M059J (cell line): ENCODE data around the gene TBC1D20. TPM values are rescaled to one million over a fixed set of nuclear protein-coding genes. Genes with fewer than 3 reads are reported as not detected.
"Not testable (repeated sequence)": the region's sequence is repeated elsewhere in the genome, so short reads cannot be mapped to it uniquely, and the experiment has no call there.

Experiments
- DNase-seq: peaks from one replicate; pipeline ENCODE4 v3.0.0-alpha.2; 2012; ENCODE audit warnings: low read depth
- total RNA-seq: library from RNA; depleted of rRNA; stranded (reverse); fragments of >200 nt; shearing (Covaris generic); gene quantifications from 2 replicates; pipeline ENCODE4 v1.2.3, GENCODE V29; 2014

TBC1D20 gene
- total RNA-seq, 1 experiment from 2014 or later, result 53.2 TPM

DNA sequence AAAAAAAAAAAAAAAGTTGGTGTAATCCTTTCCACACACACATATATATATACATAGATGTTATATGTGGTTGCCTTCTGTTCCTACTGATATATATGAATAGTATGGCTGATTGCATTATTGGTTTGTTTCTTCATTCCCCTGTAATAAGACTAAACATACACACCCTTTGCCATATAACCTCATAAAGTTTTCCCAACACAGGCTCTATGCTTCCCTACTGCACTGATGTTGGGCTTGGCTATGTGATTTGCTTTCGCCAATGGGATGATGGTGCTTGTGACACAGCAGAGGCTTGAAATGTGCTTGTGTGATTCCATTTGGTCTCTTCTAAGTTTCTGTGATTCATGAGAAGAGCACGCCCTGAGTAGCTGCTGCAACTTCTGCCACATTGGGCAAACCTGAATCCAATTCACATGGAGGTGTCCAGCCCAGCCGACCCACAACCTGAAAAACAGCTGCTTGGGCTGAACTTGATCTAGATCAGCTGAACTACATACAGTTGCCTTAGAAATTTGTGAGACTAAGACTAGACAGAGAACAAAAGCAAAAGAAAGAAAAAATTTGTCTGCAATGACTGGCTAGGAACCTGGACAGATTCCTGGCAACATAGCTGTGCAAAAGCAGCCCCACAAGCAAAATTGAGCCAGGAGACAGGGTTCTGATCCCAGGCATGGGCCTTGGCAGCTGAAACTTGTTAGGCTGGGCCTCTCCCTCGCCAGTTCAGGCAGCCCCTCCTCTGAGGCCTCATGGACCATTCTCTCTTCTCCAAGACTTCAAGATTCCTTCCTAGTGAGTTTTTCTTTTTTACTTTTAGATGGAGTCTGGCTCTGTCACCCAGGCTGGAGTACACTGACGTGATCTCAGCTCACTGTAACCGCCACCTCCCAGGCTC is 13.4 kb upstream of the TBC1D20 start:
- DNase-seq, result no peak

DNA sequence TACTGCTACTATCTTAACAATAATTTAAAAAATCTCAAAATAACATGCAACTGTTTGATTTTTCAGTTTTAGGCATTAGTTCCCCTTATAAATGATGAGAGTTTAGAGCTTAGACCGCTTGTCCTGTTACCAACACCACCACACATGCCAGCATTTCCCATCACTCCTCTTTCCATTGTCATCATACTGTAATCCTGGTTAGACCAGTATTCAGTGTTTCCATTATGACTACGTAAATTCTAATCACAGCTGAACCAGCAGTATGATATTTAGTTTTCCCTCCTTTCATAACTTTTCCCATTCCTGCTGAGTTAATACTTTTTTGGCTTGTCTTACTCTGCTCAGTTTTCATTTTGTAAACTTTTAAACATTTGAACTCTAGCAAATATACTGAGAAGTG is 12.2 kb upstream of the TBC1D20 start:
- no peak for DNase-seq

DNA sequence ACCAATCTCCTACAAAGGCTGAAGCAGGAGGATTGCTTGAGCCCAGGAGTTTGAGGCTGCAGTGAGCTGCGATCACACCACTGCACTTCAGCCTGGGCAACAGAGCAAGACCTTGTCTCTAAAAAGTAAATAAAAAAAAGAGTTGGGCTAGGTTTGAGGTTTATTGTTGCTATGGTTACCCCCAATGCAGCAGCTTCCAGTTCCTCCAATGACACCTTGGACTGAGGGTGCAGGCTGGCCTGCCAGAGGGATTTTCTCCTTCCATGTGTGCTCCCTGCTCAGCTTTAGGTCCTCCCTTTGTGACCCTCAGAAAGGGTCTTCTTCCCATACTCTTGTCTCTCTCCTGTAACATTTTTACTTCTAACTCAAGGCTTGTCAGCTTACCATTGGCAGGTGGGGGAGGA is 10.6 kb upstream of the TBC1D20 start:
- peak; percentile 30 for DNase-seq

DNA sequence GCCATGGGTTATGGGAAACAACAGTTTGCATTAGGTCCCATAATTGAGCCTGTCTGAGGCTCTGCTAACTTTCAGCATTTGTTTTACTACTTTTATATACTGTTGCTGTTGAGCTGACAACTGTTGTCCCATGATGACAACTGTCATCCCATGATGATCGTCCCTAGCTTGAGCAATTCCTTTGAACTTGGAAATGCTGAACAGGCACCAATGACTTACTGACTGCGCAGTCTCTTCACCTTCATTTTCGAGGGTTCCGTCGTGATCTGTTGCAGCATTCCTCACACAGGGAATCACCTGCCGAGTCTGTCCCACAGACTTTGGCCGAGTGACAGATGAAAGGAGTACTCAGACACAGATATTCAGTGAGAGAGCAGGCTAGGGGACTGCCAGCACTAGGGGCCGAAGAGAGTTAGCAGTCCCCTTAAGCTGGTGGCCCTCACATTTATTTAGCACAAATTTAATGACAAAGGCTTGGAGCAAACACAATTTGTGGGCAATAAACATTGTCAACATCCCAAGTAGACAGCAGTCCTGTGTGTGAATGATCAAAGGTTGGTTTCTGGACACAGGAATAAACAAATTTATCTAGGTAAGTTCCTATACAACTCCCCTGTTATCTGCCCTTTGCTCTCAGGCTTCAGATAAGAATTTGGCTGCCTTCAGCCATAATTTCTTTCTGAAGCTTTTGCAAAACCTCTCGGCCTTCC is 10.0 kb upstream of the TBC1D20 start:
- DNase-seq, result no peak

DNA sequence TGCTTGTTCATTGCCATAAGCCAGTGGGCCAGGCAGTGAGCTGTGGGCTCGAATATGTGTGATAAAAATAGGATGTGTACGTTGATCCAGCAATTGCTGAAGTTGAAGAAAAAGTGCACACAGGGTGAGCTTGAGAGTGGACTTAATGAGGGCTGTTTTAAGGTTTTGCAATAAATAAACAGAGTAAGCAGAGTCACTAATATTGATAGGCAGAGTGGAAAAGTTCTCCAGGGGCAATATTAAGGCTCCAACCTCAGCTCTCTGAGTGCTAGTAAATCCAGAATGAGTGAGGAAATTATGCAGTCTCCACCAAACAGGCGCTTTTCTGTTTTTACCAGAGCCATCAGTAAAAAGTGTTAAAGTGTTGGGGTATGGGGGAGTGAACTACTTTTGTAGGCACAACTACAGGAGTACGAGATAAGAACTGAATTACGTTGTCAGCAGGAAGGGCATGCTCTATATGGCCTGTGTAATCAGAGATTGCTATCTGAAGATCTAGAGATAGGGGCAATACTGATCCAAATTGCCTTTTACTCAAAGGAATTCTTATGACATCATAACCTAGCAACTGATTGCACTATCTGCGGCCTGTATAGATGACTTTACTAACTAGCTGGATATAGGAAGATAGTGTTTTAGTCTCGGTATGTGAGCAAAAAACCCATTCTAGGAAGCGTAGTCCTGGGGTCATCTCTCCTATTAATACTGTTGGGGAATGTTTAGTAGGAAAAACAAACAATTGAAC is 7.6 kb upstream of the TBC1D20 start:
- no peak for DNase-seq

DNA sequence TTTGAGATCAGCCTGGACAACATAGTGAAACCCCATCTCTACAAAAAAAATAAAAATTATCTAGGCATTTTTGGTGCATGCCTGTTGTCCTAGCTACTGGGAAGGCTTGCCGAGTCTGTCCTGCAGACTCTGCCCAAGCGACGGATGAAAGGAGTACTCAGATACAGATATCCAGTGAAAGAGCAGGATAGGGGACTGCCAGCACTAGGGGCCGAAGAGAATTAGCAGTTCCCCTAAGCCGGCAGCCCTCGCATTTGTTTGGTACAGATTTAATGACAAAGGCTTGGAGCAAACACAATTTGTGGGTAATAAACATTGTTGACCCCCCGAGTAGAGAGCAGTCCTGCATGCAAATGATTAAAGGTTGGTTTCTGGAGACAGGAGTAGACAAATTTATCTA is 5.4 kb upstream of the TBC1D20 start:
- no peak for DNase-seq

DNA sequence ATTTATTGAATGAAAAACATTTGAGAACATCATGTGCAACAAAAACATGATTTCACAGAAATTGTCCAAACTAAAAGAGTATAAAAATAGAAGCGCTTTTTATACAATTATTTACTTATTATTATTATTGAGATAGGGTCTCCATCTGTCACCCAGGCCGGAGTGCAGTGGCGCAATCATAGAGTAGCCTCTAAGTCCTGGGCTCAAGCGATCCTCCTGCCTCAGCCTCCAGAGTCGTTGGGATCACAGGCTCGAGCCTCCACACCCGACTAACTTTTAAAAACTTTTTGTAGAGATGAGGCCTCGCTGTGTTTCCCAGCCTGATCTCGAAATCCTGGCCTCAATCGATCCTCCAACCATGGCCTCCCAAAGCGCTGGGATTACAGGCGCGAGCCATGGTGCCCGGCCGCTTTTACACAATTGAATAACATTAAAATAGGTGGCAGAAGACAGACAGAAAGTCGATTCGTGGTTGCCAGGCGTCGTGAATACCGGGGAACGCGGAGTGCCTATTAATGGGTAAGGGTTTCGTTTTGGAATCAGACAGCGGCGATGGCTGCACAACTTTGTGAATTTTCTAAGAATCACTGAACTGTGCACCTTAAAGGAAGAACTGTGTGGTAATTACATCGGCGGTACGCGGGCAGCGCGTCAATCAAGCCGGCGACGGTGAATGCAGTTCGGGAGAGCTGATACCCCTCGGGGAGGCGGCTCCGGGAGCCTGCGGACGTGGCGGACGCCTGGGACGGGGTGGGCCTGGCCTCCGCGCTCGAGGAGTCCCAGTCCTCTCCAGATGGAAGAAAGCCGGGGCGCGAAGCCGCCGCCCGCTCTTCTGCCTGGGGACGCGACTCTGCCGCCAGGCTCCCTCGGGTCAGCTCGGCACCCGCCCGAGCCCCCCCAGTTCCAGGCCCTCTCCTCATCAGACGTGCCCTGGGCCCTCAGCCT is 807 bp downstream of the TBC1D20 start:
- peak; percentile 77 for DNase-seq

DNA sequence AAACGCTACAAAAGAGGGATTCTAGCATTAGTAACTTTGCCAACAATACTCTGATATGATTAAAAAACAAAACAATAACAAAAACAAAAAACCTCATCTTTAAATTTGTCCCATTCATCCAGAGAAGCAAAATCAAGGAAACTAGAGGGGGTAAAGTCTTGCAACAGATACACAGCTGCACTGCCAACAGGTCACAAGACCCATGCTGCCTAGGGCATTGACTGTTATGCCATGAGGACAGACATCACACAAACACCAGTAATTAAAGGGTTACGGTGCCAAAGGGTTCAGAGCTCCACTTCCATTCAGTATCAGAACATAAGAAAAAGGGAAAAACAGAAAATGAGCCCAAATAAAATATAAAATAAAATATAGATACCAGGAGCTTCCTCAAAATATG is 1.6 kb downstream of the TBC1D20 start:
- peak; percentile 37 for DNase-seq

DNA sequence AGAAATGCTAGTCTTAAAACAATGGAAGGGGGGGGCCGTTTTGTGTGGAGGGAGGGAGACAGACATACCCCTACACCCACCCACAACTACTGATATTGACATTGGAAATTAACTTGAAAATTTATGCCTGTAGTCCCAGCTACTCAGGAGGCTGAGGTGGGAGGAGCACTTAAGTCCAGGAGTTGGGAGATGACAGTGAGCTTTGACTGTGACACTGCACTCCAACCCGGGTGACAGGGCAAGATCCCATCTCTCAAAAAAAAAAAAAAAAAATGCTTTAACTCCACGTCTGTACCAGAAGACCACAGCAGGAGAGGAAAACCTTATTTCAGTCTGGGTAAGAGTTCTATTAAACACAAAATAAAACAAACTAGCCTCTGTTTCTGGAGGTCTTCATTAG is 2.2 kb downstream of the TBC1D20 start:
- no peak for DNase-seq

DNA sequence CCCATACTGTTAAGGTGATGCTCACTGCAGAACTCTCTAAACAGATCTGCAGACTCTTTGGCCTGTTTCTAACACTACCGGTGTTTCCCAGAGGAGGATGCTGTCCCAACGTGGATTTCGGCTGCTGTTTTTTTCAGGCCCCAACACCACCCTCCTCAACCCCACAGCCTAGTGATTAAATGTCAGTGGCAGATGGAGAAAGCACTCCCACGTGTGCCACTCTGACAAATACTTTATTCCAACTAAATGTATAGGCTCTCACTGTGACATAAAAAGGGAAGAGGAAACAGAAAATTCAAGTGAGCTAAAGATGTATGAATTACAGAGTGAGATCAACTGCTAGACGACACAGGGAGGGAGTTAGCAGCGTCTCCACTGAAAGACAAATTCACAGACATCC is 3.6 kb downstream of the TBC1D20 start:
- DNase-seq, result no peak

DNA sequence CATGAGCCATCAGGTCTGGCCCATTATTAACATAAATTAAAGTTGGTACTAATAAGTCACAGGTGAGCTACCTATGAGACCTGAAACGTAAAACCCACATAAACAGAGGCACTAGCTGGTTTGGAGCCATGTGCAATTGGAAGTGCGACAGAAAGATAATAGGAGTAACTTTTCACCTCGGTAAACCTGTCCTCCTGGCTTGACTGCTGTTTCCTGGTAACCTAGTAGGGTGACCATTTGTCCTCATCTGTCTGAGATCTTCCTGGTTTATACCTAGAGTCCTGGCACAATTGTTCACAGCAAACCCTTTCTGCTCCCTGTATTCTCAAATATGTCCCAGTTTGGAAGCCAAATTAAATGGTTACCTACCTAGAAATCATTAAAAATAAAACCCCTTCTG is 7.4 kb downstream of the TBC1D20 start:
- DNase-seq, result no peak

DNA sequence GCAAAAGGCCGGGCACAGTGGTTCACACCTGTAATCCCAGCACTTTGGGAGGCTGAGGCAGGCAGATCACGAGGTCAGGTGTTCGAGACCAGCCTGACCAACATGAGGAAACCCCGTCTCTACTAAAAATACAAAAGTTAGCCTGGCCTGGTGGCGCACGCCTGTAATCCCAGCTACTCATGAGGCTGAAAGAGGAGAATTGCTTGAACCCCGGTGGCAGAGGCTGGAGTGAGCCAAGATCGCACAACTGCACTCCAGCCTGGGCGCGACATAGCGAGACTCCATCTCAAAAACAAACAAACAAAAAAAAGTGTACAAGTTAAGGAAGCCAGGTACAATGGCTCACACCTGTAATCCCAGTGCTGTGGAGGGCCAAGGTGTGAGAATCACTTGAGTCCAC is 10.3 kb downstream of the TBC1D20 start:
- DNase-seq, result not testable (repeated sequence)

DNA sequence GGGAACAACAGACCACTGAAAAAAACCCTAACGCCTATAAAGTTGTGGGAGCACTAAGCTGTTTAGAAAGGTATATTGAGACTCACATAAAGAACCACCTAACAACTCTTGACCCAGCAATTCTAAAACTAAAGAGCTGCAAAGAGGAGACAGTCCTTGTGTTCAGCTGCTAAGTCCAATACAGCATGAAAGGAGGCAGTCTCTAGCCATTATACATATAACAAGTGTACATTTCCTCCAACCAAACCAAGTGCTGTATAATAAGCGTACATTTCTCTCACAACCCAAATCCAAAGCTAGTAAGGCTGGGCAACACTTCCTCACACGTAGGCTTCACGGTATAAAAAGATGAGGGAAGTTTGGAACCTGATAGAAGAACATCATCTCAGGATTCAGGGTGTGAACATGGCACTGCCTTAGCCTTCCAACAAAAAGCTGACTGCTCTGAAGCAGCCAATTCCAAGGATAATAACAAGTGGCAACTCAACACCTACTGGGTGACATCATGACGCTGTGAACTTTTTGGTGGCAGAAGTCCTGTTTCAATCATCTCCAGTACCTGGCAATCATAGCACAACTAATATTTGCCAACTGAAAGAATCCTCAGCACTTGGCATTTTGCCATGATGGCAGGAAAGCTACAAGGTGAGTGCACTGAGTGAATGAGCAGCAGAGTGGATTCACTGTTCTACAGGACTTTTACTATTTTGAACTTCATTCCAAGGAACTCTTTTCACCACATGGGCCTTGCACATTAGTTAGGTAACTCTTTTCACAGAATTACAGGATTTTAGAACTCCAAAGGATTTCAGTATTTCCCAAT is 16.6 kb downstream of the TBC1D20 start:
- peak; percentile 25 for DNase-seq

DNA sequence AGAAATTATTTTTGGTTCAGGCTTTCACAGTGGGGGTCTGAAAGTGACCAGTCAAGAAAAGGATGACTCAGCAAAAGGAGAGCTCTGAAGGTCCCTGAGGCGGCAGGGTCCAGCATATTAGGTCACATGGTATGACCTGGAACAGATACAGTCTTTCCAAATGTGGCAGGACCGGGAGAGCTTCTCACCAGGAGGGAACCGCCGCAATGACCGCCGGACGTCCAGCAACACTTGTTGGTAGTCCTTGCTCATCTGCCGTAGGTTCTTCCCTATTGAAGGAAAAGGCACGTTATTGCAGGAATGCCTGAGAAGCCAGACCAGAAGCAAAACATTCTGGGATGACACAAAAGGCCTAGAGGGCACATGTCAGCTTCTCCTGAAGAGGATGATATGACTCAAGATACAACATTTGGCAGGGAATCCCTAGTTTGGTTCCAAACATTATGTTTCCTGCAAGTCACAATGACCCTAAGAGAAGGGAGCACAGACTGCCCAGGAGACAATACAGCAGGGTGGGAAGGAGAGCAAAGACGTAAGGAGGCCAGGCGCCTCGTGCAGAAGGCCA is 17.4 kb downstream of the TBC1D20 start:
- peak; percentile 98 for DNase-seq

DNA sequence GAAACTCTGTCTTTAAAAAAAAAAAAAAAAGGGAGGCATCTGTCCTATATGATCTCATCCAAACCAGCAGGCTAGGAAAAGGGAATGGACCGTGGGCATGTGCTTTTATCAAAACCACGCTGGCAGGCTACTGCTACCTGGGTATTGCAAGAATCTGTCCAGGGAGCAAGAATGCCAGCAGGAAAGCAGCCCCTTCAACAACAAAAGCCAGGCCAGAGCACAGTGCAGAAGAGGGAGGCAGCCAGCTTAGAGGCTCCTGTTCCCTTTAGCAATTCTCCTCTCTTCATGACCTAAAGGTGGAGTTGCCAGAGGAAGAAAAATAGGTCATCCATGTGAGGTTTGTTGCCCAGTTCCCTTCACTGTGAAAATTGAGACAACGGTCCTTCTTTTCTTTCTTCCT is 18.2 kb downstream of the TBC1D20 start:
- no peak for DNase-seq

DNA sequence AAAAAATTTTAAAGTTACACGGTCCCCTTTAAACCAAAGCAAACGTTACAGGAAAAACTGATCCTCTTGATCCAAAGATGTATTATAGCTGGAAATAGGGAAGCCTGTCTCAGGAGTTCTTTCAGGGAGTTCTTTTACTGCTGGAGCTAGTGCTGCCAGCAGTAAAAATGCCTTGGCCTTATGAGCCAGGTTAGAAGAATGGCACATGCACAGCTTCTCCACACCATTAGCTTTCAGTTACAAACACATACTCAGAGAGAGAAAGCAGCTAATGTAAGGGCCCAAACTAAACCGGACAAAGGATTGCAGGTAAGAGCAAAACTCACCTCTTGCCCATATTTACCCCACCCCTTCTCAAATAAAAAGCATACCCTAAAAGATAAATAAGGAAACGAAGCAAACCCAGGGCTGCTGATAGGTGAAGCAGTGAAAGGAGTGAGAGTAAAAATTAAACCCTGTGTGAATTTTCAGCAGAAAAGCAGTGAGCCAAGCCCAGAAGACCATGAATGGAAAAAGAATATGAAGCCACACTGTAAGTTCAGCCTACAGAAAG is 19.0 kb downstream of the TBC1D20 start:
- no peak for DNase-seq

DNA sequence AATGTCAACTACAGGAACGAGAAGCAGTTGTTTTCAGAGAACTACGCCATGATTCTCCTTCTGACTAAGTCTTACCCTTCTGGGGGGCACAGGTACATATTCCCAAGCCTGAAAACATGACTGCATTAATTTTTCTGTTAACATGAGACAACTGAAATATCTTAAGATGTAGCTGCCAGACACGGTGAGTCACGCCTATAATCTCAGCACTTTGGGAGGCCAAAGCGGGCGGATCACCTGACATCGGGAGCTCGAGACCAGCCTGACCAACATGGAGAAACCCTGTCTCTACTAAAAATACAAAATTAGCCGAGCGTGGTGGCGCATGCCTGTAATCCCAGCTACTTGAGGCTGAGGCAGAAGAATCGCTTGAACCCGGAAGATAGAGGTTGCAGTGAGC is 21.7 kb downstream of the TBC1D20 start:
- no peak for DNase-seq

DNA sequence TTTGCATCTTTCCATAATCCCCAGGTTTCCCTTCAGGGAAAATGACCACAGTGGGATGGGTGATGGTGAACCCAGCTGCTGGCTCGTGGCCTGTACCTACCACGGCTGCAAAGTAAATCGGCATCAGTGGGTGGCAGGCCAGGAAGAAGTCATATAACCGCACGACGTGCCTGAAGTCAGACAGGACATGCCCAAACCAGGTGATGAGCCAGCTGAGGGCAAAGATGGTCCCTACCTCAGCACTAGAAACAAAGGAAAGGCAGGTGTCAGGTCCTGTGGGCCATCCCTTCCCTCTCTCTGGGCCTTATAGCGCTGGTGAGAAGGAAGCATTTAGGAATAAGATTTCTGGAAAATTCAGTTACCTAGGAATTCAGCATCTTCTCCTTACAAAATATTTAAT is 22.2 kb downstream of the TBC1D20 start:
- no peak for DNase-seq

DNA sequence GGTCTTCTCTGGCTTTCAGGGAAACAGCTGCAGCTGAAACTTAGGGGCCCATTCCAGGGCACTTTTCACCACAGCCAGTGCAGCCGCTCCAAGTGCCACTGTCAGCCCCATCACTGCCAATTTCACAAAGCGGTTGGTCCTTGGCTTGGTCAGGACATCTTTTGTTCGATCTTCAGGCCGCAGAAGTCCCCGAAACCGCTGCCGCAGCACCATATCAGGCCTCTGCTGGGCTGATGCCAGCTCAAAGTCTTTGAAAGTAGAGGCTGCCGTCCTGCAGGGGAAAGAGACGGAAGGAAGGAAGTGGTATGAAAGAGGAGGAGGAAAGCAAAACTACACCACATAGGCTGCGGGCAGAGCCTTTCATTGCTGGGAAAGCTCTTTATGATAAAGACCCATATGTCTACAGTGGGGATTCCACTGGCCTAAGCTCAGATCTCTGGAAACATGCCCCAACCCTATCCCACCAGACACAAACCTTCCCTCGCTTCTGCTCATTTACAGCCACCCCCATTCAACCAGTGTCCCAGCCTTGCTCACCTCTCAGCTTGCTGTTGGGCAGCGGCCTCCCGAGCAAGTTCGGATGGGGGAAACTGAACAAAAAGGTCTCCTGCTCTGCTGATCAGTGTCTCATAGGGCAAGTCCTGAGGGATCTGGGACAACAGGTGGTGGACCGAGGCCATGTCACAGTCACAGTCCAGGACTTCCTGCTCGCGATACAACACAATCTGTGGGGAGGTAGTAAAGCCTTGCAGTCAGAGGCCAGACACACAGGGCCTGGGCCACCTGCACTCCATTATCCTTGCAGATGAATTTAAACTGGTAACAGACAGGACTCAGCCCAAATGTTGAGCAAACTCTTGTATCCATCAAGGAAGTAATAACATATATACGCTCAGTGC is 23.5 kb downstream of the TBC1D20 start:
- no peak for DNase-seq
